ENCODE measurements around the gene TRAF6. TPM values are rescaled to one million over a fixed set of nuclear protein-coding genes. Genes with fewer than 3 reads are reported as not detected.

Gene TRAF6
- total RNA-seq, 1 donor from 2014 or later: 7.5 TPM

- H3K4me3 ChIP-seq (ENCODE audit: low read depth, low read length): no peak overlapping the region
- DNase-seq (ENCODE audit: low read depth): no peak
- TF ChIP-seq CTCF (conservative IDR thresholded peaks at IDR 0.05; ENCODE audit: low read depth, low read length): no peak
Observed at GRCh38 chr11:36459046-36459445, 51.0 kb downstream of the TRAF6 start.

- no peak for TF ChIP-seq CTCF (conservative IDR thresholded peaks at IDR 0.05; ENCODE audit: low read depth, low read length)
- DNase-seq (ENCODE audit: low read depth): no peak
- H3K4me3 ChIP-seq (ENCODE audit: low read depth, low read length): no peak overlapping the region
Observed at GRCh38 chr11:36458129-36458915, 51.8 kb downstream of the TRAF6 start.

GRCh38 chr11:36456156-36456555 lies 53.9 kb downstream of the TRAF6 start:
- DNase-seq (ENCODE audit: low read depth): no peak
- H3K4me3 ChIP-seq (ENCODE audit: low read depth, low read length): no peak overlapping the region
- no peak for TF ChIP-seq CTCF (conservative IDR thresholded peaks at IDR 0.05; ENCODE audit: low read depth, low read length)

- no peak for DNase-seq (ENCODE audit: low read depth)
- no peak for TF ChIP-seq CTCF (conservative IDR thresholded peaks at IDR 0.05; ENCODE audit: low read depth, low read length)
- H3K4me3 ChIP-seq (ENCODE audit: low read depth, low read length): no peak overlapping the region
Observed at GRCh38 chr11:36455658-36456111, 54.4 kb downstream of the TRAF6 start.

GRCh38 chr11:36454941-36455631 lies 55.0 kb downstream of the TRAF6 start:
- H3K4me3 ChIP-seq (ENCODE audit: low read depth, low read length): no peak overlapping the region
- no peak for TF ChIP-seq CTCF (conservative IDR thresholded peaks at IDR 0.05; ENCODE audit: low read depth, low read length)
- DNase-seq (ENCODE audit: low read depth): no peak

GRCh38 chr11:36454551-36454940 lies 55.5 kb downstream of the TRAF6 start:
- TF ChIP-seq CTCF (conservative IDR thresholded peaks at IDR 0.05; ENCODE audit: low read depth, low read length): no peak
- no peak overlapping the region for H3K4me3 ChIP-seq (ENCODE audit: low read depth, low read length)
- no peak for DNase-seq (ENCODE audit: low read depth)

All from epithelial cell of proximal tubule (primary cell).